ENCODE results near the gene TRIM44.
"Not testable (repeated sequence)": the region's sequence is repeated elsewhere in the genome, so short reads cannot be mapped to it uniquely, and the experiment has no call there.

TRIM44 gene

GRCh38 chr11:35647421-35648093 is 15.0 kb upstream of the TRIM44 start:
- H3K4me3 ChIP-seq (ENCODE audit: low read depth, low read length), result no peak overlapping the region
- TF ChIP-seq CTCF (IDR thresholded peaks at IDR 0.05; ENCODE audit: low read depth, low read length, missing control alignments), result no peak
- DNase-seq (ENCODE audit: low read depth), result no peak

- H3K4me3 ChIP-seq (ENCODE audit: low read depth, low read length), result no peak overlapping the region
- TF ChIP-seq CTCF (IDR thresholded peaks at IDR 0.05; ENCODE audit: low read depth, low read length, missing control alignments), result no peak
- no peak for DNase-seq (ENCODE audit: low read depth)
Measured at GRCh38 chr11:35650006-35650405, 12.6 kb upstream of the TRIM44 start.

DNA sequence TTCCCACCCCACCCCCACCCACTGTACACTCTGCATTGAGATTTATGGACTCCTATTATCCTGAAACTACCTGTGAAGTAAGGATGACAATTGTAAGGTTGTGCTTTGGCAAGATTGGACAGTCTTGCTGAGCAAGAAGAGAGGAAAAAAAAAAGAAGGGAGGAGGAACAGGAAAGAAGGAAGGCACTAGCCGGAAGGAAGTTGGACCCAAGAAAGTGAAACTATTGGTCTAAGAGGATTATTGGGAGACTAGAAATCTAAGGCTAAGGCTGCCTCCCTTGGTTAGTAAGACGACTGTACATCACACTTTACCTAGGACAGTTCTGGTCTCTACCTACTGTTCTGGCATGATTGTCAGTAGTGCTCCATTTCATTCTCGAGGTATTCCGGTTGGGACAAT is 12.1 kb upstream of the TRIM44 start:
- H3K4me3 ChIP-seq (ENCODE audit: low read depth, low read length), result no peak overlapping the region
- DNase-seq (ENCODE audit: low read depth), result no peak
- no peak for TF ChIP-seq CTCF (IDR thresholded peaks at IDR 0.05; ENCODE audit: low read depth, low read length, missing control alignments)

DNA sequence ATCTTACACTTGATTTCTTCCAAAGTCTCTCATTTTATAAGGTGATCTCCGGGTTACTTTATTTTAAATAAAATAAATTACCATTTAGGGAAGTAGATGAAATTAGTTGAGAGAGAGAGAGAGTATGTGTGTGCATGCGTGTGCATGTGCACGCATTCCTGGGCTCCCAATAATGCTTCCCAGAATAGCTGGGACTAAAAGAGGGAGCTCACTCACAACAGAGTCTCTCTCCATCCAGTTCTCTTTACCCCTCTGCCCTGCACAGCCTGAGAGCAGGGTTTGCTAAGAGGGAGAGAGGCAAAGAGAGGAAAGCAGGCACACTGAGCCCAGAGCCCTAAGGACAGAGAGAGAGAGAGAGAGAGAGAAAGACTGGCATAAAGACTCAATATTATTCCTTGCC is 11.3 kb upstream of the TRIM44 start:
- H3K4me3 ChIP-seq (ENCODE audit: low read depth, low read length), result no peak overlapping the region
- DNase-seq (ENCODE audit: low read depth), result no peak
- no peak for TF ChIP-seq CTCF (IDR thresholded peaks at IDR 0.05; ENCODE audit: low read depth, low read length, missing control alignments)

- not testable (repeated sequence) for DNase-seq (ENCODE audit: low read depth); H3K4me3 ChIP-seq (ENCODE audit: low read depth, low read length)
Measured at GRCh38 chr11:35652786-35653185, 9.8 kb upstream of the TRIM44 start.

GRCh38 chr11:35654711-35655110 is 7.9 kb upstream of the TRIM44 start:
- H3K4me3 ChIP-seq (ENCODE audit: low read depth, low read length), result no peak overlapping the region
- no peak for DNase-seq (ENCODE audit: low read depth)
- no peak for TF ChIP-seq CTCF (IDR thresholded peaks at IDR 0.05; ENCODE audit: low read depth, low read length, missing control alignments)

DNA sequence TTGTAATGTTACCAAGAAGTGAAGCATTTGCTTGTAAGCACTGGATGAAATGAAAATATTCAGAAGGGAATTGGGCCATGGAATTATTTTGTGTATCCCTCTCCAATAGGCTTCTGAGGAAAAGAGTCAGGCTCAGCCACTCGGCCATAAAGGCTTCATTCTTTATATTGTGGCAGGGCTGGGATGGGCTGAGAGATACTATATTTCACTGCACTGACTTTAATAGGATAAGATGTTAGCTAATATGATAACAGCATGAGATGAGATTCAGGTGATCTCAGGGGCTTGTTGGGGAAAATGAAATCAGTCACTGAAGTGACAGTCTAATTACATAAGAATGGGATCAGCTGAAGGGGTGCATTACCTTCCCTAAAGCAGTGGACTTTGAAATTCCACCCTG is 7.3 kb upstream of the TRIM44 start:
- no peak for DNase-seq (ENCODE audit: low read depth)
- no peak overlapping the region for H3K4me3 ChIP-seq (ENCODE audit: low read depth, low read length)
- TF ChIP-seq CTCF (IDR thresholded peaks at IDR 0.05; ENCODE audit: low read depth, low read length, missing control alignments), result no peak

All from GM12864 (cell line).